Neuron (in vitro differentiated cells): ENCODE results near the gene AP1S2.
"Not testable (repeated sequence)": the region's sequence is repeated elsewhere in the genome, so short reads cannot be mapped to it uniquely, and the experiment has no call there.

ENCODE experiments used
- H2AFZ ChIP-seq: one replicate; pipeline ENCODE4 v1.6.1; 2013; ENCODE audit warnings: low read depth, mild to moderate bottlenecking, inconsistent platforms, low read length, moderate library complexity
- H3K27me3 ChIP-seq: one replicate; pipeline ENCODE4 v1.6.1; 2013; ENCODE audit warnings: low read length; ENCODE audit not compliant: insufficient read depth
- H3K36me3 ChIP-seq: one replicate; pipeline ENCODE4 v1.6.1; 2013; ENCODE audit warnings: low read length; ENCODE audit not compliant: insufficient read depth
- H3K4me1 ChIP-seq: one replicate; pipeline ENCODE4 v1.6.1; 2013; ENCODE audit warnings: low read length; ENCODE audit not compliant: insufficient read depth
- H3K4me3 ChIP-seq: 2 replicates; pipeline ENCODE4 v1.5.1; 2013; ENCODE audit warnings: mild to moderate bottlenecking, low read length, moderate library complexity
- H3K9me3 ChIP-seq: one replicate; pipeline ENCODE4 v1.6.1; 2013; ENCODE audit warnings: low read length

AP1S2 gene

DNA sequence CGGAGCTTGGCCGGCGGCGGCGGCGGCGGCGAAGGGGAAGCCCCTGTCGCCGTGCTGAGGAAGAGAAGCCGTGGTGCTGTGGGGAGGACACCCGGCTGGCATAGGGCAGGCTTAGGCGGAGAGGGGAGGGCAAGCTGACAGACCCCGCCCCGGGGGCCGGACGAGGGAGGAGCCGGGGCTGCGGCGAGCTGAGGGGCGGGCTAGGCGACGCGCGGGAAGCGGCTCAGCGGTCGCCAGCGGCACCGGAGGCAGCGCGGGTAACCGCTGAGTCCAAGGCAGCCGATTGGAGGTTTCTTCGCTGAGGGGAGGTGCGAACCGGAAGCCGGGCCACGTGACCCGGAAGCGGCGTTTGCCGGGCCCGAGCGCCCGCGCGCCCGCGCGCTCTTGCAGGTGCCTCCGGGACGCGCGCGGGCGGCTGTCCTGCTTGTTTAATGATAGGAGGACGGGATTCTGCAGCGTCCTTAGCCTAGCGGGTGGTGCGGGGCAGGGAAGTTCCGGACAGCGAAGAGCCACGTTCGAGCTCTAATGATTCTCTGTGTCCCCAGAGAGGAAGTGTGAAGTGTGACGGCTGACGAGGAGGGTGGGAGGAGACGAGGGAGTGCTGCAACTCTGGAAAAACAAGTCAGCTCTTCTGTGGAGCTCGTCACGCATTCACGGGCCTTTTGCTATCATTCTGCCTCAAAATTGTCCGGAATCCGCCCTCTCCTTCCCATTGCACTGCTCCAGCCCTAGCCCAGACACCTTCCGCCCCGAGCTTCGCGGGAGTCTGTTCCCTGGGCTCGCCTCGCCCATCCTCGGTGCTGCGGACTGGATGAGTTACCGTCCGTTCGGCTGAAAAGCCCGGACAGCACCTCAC, at the start of gene AP1S2:
Gene AP1S2, minus strand, starts transcription at position 102 of the 856 bp plus-strand sequence. CDS start 2,289 bp downstream, outside the sequence.
- H3K4me1 ChIP-seq = peaks cover 53% of the 10 kb centered on the region
- peak within 1 kb of the TSS; percentile 50 for H2AFZ ChIP-seq
- peak within 1 kb of the TSS; percentile 98 for H3K4me3 ChIP-seq
- H3K9me3 ChIP-seq = no peaks in the 10 kb centered on the region
- no peaks in the 10 kb centered on the region for H3K27me3 ChIP-seq
- H3K36me3 ChIP-seq = peaks cover 21% of the 10 kb centered on the region

GRCh38 chrX:15903186-15903681, 48.6 kb upstream of the AP1S2 start:
- H2AFZ ChIP-seq = no peak overlapping the region
- H3K9me3 ChIP-seq = no peaks in the 10 kb centered on the region
- no peak overlapping the region for H3K4me3 ChIP-seq
- H3K27me3 ChIP-seq = no peaks in the 10 kb centered on the region
- no peaks in the 10 kb centered on the region for H3K36me3 ChIP-seq
- H3K4me1 ChIP-seq = peaks cover 6% of the 10 kb centered on the region

- H3K4me3 ChIP-seq = no peak overlapping the region
- no peaks in the 10 kb centered on the region for H3K9me3 ChIP-seq
- peaks cover 5% of the 10 kb centered on the region for H3K4me1 ChIP-seq
- H3K27me3 ChIP-seq = no peaks in the 10 kb centered on the region
- no peaks in the 10 kb centered on the region for H3K36me3 ChIP-seq
- no peak overlapping the region for H2AFZ ChIP-seq
Measured at GRCh38 chrX:15895334-15895733, 40.7 kb upstream of the AP1S2 start.

- no peaks in the 10 kb centered on the region for H3K27me3 ChIP-seq
- H3K9me3 ChIP-seq = no peaks in the 10 kb centered on the region
- H3K36me3 ChIP-seq = no peaks in the 10 kb centered on the region
- peaks cover 5% of the 10 kb centered on the region for H3K4me1 ChIP-seq
- H2AFZ ChIP-seq = no peak overlapping the region
- H3K4me3 ChIP-seq = no peak overlapping the region
Measured at GRCh38 chrX:15894724-15895123, 40.1 kb upstream of the AP1S2 start.

DNA sequence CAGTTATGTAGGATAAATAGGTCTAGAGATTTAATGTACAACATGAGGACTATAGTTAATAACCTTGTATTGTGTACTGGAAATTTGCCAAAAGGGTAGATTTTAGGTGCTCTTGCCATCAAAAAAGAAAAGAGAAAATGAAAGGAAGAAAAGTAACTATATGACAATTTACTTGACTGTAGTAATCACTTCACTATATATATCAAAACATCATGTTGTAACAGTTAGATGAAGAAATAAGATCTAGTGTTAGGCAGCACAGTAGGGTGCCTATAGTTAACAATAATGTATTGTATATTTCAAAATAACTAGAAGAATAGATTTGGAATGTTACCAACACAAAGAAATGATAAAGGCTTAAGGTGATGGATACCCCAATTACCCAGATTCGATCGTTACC, 35.9 kb upstream of the AP1S2 start:
- H3K36me3 ChIP-seq = no peaks in the 10 kb centered on the region
- H3K9me3 ChIP-seq = no peaks in the 10 kb centered on the region
- H3K4me1 ChIP-seq = peaks cover 8% of the 10 kb centered on the region
- no peak overlapping the region for H2AFZ ChIP-seq
- H3K27me3 ChIP-seq = no peaks in the 10 kb centered on the region
- no peak overlapping the region for H3K4me3 ChIP-seq

DNA sequence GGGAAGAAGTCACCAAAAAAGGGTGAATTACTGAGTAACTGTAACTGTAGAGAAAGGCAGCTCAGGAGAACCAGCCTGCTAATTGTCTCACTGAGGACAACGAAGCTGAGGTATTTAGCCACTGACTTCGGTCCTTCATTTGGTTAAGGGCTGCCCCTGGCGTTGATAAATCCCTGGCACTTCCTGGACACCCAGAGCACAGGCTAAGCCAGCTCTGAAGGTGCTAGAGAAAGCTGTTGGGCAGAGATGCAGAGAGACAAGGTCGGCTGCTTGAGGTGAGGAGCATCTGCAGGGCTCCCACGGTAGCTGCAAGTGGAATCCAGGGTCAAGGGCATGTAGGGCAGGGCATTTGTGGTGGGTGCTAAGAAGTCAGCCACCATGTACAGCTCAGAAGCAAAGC, 33.4 kb upstream of the AP1S2 start:
- no peaks in the 10 kb centered on the region for H3K27me3 ChIP-seq
- H3K36me3 ChIP-seq = no peaks in the 10 kb centered on the region
- no peak overlapping the region for H2AFZ ChIP-seq
- H3K4me1 ChIP-seq = peaks cover 18% of the 10 kb centered on the region
- no peak overlapping the region for H3K4me3 ChIP-seq
- no peaks in the 10 kb centered on the region for H3K9me3 ChIP-seq

GRCh38 chrX:15883540-15883863, 28.9 kb upstream of the AP1S2 start:
- H3K36me3 ChIP-seq = no peaks in the 10 kb centered on the region
- peaks cover 35% of the 10 kb centered on the region for H3K4me1 ChIP-seq
- H3K9me3 ChIP-seq = peaks cover 2% of the 10 kb centered on the region
- no peak overlapping the region for H3K4me3 ChIP-seq
- no peak overlapping the region for H2AFZ ChIP-seq
- no peaks in the 10 kb centered on the region for H3K27me3 ChIP-seq

DNA sequence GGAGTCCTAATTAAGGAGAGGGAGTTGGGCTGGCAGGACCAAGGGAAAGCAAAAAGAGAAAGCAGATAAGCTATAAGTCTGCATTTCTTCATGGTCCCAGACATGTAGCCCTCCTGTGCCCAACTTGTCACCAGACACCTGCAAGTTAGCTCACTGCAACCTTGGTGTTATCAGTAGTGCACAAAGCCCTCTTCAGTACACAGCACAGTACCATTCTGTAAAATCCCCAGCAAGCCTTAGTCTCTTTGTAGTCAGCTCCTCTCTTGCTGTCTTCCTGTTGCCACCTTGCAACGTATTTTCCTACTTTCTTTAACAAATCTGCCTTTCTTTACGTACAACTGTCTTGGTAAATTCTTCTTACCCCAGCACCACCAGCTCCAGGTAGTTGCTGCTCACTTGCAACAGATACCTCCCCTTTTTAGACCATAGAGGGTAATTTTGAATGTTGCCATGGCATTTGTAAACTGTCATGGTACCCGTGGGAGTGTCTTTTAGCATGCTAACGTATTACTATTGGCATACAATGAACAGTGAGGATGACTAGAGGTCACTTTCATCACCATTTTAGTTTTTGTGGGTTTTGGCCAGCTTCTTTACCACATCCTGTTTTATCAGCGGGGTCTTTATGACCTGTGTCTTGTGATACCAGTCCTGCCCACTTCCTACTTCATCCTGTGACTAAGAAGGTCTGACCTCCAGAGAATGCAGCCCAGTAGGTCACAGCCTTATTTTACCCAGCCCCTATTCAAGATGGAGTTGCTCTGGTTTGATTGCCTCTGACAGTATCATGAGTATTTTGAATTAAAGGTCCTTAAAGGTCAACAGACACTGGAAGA, 28.3 kb upstream of the AP1S2 start:
- no peak overlapping the region for H3K4me3 ChIP-seq
- no peak overlapping the region for H2AFZ ChIP-seq
- peaks cover 34% of the 10 kb centered on the region for H3K4me1 ChIP-seq
- H3K9me3 ChIP-seq = peaks cover 2% of the 10 kb centered on the region
- no peaks in the 10 kb centered on the region for H3K36me3 ChIP-seq
- H3K27me3 ChIP-seq = no peaks in the 10 kb centered on the region

DNA sequence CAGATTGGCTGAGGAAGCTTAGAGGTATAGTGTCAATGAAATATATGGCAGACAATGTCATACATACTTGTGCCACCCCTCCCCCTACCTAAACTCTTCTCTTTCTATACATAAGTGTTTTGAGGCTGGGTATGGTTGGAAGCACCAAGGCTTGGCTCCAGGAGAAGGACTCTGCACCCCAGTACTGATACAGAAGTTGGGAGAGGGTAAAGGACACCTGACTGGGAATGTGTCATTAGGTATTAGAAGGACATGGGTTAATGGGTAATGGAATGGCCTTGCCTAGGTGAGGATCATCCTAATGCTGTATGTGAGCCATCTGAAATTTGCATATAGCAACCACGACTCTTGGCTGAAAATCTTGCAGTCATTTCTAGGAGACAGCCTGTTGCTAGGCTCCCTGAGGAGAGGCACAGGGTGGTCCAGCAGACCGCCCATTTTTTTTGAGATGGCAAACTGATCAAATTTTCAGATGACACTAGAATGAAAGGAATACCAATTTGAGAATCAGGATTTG, 26.8 kb upstream of the AP1S2 start:
- H3K4me3 ChIP-seq = no peak overlapping the region
- H3K36me3 ChIP-seq = no peaks in the 10 kb centered on the region
- H3K27me3 ChIP-seq = no peaks in the 10 kb centered on the region
- H2AFZ ChIP-seq = no peak overlapping the region
- H3K4me1 ChIP-seq = peaks cover 32% of the 10 kb centered on the region
- H3K9me3 ChIP-seq = peaks cover 4% of the 10 kb centered on the region

DNA sequence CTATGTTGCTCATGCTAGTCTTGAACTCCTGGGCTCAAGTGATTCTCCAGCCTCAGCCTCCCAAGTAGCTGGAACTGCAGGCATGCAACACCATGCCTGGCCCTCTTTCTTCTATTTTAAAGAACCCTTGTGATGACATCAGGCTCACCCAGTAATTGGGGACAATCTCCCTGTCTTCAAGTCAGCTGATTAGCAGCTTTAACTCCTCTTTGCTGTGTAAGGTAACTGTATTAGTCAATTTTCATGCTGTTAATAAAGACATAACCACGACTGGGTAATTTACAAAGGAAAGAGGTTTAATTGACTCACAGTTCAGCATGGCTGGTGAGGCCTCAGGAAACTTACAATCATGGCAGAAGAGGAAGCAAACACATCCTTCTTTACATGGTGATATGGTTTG, 23.3 kb upstream of the AP1S2 start:
- not testable (repeated sequence) for H2AFZ ChIP-seq, H3K9me3 ChIP-seq, H3K36me3 ChIP-seq, H3K27me3 ChIP-seq, H3K4me3 ChIP-seq
- H3K4me1 ChIP-seq = peaks cover 20% of the 10 kb centered on the region

DNA sequence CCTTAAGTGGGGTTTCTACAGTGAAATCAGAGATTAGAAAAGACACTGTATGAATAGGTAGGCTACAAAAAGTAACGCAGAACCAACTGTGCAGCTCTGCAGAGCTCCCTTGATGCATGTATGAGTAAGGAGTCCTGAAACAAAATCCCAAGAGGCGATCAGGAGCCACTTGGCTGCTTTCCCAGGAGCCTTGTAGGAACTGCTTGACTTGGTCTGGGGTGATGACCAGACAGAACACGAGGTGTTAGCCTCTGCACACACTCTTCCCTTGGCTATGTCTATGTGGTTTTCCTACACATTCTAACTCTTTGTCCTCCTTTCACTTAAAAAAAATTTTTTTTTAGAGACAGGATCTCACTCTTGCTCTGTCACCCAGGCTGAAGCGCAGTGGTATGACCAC, 22.8 kb upstream of the AP1S2 start:
- Histone ChIP-seq H3K4me3 (no peak overlapping the region), H3K9me3 (peaks cover 4% of the 10 kb centered on the region), H3K36me3 (no peaks in the 10 kb centered on the region), H3K4me1 (peaks cover 15% of the 10 kb centered on the region), H3K27me3 (no peaks in the 10 kb centered on the region), H2AFZ (no peak overlapping the region)

GRCh38 chrX:15874672-15875071, 20.1 kb upstream of the AP1S2 start:
- Histone ChIP-seq H3K4me1 (no peaks in the 10 kb centered on the region), H3K36me3 (no peaks in the 10 kb centered on the region), H3K9me3 (peaks cover 4% of the 10 kb centered on the region), H3K4me3 (no peak overlapping the region), H2AFZ (no peak overlapping the region), H3K27me3 (no peaks in the 10 kb centered on the region)

- H3K4me1 ChIP-seq = no peaks in the 10 kb centered on the region
- peaks cover 2% of the 10 kb centered on the region for H3K9me3 ChIP-seq
- H3K27me3 ChIP-seq = no peaks in the 10 kb centered on the region
- H3K4me3 ChIP-seq = no peak overlapping the region
- no peaks in the 10 kb centered on the region for H3K36me3 ChIP-seq
- no peak overlapping the region for H2AFZ ChIP-seq
Measured at GRCh38 chrX:15873566-15873965, 19.0 kb upstream of the AP1S2 start.
